SKM-1 treated with dmso at 0.1 percent for 144 hours (cell line): ENCODE data around the gene BTF3.
"Not testable (repeated sequence)": the region's sequence is repeated elsewhere in the genome, so short reads cannot be mapped to it uniquely, and the experiment has no call there.

Source experiments
- DNase-seq: peaks from one replicate; lab custom pipeline; 2025; ENCODE audit not compliant: unreplicated experiment; lab: John Stamatoyannopoulos, UW

BTF3 gene

DNA sequence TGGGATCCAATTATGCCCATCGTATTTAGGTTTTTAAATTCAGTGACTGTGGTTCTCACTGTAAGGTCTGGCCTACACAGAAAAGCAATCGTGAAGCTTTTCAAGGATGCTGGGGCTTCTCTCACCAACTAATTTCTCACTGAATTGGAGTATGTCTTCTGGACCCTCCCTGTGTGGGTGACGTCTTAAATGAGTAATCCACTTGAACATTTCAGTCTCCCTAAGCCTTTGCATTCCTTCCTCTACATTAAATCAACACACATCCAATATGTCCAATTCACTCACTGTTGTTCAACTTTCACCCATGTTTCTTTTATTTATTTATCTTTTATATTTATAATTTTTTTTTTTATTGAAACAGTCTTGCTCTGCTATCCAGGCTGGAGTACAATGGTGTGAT is 12.5 kb upstream of the BTF3 start:
- no peak for DNase-seq

DNA sequence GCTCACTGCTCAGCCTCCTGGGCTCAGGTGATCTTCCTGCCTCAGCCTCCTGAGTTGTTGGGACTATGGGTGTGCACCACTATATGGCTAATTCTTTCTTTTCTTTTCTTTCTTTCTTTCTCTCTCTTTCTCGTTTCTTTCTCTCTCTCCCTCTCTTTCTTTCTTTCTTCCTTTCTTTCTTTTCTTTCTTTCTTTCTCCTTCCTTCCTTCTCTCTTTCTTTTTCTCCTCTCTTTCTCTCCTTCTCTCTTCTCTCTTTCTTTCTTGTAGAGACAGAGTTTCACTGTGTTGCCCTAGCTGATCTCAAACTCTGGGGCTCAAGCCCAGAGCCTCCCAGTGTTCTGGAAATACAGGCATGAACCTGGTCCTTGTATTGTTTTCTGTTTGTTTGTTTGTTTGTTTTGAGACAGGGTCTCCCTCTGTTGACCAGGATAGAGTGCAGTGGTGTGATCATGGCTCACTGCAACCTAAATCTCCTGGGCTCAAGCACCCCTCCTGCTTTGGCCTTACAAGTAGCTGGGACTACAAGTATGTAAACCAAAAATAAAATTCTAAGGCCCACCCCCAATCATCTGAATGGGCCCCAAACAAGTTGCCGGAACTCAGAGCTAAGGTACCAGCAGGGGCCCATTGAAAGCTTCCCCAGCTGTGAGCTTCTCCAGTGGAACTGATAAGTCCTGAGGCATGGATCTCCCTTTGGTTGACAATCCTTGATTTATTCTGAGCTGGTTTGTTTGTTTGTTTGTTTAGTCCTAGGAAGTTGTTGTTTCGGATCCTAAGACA is 11.9 kb upstream of the BTF3 start:
- no peak for DNase-seq

DNA sequence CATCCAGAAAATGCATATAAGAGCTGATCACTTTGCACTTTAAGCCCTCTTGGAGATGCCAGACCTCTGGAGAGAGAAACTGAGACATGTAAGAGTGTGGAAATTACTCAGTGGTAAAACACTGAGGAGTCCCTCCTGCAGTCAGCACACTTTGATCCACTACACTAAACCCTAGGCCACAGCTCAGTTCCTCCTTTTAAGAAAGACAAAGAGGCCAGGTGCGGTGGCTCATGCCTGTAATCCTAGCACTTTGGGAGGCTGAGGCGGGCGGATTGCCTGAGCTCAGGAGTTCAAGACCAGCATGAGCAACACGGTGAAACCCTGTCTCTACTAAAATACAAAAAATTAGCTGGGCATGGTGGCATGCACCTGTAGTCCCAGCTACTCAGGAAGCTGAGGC is 11.0 kb upstream of the BTF3 start:
- DNase-seq: not testable (repeated sequence)

DNA sequence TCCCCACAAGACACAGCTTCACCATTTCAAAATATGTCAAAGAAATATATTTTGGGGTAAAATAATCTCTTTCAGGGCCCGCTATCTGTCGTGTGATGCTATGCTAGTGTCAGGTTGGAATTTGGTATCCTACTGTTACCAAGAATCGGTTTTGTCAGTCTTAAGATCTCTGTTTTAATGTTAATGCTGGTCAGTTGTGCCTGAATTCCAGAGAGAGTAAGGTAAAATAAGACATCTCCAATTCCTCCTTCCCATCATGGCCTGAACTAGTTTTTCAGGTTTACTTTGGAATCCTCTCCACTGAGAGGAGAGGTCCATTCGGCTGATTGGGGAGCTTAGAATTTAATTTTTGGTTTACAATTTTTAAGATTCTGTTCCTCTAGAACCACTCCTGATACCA is 10.4 kb upstream of the BTF3 start:
- DNase-seq: no peak

DNA sequence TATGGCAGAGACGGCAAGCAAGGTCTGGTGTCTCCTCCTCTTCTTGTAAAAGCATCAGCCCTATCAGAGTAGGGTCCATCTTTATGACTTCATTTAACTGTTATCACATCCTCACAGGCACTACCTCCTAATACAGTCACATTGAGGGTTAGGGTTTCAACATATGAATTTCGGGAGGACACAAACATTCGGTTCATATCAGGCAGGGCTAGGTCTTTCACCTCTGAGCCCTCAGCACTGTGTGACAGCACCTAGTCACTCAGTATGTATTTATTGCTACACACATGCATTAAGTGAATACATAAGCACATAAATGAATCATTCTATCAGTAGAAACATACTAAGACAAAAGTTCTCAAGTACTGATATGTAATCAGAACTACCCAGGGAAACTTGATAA is 9.4 kb upstream of the BTF3 start:
- no peak for DNase-seq

DNA sequence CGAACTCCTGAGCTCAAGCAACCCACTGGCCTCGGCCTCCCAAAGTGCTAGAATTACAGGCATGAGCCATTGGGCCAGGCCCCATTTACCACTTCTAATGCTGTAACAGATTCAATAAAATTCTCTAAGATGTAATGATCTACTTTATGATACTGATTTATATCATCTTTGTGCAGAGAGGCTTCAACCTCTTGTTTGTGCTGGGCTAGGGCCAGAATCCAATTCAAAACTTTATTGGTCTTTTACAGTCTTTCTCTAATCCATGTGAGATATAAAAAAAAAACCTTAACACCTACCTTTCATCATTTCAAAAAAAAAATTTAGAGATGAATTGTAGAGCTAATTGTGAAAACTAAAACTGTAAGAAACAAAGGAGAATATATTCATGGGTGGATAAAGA is 8.2 kb upstream of the BTF3 start:
- DNase-seq: no peak

DNA sequence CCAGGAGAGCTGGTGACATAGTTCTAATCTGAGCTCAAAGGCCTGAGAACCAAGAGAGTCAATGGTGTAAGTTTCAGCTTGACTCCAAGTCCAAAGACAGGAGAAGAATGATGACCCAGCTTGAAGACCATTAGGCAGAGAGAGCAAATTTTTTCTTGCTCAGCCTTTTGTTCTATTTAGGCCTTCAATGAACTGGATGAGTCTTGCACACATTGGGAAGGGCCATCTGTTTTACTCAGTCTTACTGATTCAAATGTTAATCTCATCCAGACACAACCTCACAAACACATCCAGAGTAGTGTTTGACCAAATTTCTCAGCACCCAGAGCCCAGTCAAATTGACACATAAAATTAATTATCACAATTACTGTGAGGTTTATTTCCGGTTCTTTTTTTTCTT is 7.1 kb upstream of the BTF3 start:
- DNase-seq: no peak

DNA sequence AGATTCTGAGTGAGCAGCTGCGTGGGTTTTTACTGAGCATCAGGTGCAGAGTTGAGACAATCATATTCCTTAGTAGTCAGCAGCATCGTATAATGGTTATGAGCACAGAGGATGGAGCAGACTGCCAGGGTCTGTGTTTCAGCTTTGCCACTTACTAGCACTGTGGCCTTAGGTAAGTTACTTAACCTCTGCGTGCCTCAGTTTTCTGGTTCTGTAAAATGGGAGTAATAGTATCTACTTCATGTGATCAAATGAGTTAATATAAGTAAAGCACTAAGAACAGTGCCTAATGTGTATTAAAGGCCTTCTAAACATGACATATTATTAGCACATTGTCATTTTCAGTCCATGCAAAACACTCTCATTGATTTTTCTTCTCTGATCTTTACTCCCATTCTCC is 4.8 kb upstream of the BTF3 start:
- DNase-seq: no peak

DNA sequence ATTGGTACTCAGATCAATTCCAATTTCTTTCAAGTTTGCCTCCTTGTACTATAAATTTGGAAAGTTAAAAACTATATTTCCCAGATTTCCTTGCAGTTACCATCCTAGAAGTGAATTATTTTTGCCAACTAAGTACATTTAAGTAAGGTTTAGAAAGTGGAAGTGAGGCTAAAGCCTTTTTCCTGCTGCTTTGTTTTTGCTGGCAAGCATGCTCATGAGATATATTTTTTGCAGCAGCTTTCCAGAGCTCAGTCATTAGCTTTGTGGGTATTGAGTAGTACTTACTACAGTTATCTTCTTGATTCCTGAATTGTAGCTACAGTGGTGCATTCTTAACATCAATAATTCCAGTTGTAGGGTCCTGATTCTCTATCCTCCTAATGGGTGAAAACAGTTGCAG is 3.5 kb upstream of the BTF3 start:
- no peak for DNase-seq

DNA sequence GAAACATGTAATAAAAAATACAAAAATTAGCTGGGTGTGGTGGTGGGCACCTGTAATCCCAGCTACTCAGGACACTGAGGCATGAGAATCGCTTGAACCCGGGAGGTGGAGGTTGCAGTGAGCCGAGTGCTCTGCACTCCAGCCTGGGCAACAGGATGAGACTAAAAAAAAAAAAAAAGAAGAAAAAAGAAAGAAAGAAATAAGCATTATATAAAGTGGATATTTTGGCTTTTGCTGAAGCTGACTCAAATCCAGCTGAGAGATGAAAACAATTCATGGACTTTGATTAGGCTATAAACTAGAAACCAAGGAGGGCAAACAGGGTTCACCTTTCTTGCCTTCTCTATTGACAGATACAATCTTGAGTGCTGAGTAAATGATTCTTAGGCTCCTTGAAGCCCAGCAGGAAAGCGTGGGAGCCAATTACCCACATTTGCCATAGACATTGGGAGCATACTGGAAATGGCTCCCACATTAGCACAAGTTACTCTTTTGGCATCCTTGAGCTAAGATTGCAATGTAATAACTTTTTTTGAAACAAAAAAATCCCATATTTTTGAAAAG is 2.4 kb upstream of the BTF3 start:
- no peak for DNase-seq

DNA sequence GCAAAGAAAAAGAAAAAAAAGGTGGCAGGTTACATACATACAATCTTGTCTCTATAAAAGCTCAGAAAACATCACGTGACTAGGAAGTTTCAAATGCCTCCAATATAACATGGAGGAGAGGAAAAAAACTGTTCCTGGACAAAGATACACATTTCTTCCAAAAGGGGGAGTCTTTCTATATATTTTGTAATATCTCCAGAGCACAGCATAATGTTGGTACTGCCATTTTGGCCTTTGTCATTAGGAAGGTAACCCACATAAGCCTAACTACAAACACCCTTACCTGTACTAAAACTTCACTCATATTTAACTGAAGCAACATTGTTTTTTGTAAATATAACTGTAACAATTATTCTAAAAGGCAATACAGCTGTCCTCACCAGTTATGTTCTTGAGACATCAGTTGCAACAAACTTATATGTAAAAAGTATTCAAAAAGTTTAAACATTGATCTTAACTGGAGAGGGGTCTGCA is 1.2 kb upstream of the BTF3 start:
- DNase-seq: peak; percentile 67

DNA sequence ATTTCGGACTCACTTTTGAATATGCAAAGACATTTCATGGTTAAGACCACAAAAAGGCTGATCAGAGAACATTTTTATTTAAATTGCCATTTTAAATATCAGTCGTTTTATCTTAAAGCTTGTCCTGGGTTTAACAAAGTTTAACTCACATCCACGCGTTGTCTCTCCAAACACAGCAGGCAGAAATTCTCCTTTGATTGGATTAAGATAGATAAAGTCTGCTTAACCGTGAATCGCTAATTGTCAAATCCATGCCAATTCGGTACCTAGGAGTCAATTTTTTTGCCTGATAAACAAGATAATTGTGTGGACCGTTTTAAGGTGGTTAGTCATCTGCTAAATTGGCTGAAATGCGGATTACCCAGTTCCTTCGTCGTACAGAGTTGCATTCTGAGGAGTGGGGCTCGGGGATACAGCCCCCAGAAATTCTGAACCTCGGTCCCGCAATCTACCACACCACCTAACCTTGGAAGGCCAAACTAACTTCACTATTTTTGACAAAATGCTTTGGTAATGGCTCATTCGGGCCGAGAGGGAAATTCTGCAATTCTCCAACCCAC is 665 bp upstream of the BTF3 start:
- no peak for DNase-seq

DNA sequence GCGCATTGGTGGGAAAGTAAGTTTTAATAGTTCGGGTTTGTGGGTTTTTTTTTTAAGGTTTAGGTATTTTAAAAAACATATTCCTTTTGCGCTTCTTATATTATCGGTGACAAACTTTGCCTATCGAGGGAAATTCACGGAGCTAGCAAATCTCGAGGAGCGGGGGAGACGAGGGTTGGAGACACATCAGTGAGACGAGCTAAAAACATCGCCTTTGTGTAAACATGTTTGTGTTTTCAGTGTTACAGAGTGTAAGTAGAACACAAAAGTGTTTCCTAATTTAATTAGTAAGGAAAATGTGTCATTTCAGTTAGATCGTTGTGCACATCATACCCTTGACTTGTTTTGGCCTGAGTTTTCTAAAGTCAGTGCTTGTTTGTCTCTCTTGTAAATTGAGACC is 945 bp downstream of the BTF3 start:
- DNase-seq: no peak

DNA sequence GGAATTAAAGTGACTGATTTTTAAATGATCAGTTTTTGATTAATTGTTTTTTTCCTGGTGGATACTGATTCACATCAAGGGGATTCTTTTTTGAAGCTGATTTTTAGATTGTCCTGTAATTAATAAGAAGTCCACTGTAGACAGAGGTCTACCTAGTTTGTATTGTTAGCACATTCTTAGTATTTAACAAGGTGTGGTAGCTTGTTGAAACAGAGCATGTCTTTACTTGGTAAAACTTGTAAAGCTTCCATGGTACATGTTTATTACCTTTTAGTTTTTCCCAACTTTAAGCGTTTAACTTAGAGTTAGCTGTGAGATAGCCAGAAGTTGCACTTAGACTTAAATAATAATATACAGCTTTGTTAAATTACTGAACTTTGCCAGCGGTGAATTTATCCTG is 1.5 kb downstream of the BTF3 start:
- DNase-seq: no peak

DNA sequence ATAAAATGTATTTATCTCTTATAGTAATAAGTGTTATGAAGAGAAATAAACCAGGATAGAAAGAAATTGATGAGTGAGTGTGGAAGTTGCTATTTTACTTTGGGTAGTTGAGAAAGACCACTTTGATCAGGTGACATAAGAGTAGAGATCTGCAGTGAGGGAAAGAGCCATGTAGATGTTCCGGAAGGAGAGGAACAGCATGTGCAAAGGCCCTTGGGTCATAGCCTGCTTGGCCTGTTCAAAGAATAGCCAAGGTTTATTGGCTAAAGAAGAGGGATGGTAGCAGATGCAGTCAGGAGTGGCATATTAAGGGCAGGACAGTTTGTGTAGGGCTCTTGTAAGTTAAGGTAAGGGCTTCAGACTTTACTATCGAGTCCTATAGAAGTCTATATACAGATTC is 3.2 kb downstream of the BTF3 start:
- DNase-seq: no peak

DNA sequence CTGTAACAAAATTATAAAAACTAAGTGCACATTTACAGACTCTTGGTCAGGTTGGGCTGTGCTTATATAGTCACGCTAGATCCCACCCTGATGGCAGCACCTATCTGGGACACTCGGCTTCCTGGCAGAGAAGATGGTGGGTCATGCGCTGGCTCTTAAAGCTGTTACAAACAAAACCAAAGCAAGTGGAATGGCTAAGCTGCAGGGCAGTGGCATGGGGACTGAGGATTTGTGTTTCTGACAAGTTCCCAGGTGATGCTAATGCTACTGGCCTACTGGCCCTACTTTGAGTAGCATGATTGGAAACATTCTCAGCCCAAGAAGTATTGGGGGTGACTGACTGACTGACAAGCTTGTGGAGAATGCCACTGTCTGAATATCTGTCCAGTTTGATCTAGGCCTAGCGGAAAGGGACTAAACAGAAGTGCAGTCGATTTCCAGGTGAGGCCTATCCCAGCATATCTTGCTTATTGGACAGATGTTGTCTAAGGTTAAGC is 8.3 kb downstream of the BTF3 start:
- DNase-seq: no peak

DNA sequence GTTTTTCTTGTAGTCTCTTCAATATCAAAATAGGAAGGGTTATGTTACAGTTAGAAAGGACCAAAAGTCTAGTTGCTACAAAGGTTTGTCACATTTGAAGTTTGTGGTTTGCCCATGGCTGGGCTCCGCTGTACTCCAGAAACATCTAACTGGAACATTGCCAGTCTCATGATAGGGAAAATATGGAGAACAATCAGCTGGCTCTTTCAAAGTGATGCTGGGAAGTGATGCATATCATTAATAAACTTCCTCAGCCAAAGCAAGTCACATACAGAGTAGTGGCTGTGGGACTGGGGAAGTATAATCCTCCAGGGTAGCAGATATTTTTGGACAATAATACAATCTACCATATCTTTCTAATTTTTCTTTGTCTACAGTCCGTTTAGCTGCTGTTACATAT is 8.8 kb downstream of the BTF3 start:
- no peak for DNase-seq

DNA sequence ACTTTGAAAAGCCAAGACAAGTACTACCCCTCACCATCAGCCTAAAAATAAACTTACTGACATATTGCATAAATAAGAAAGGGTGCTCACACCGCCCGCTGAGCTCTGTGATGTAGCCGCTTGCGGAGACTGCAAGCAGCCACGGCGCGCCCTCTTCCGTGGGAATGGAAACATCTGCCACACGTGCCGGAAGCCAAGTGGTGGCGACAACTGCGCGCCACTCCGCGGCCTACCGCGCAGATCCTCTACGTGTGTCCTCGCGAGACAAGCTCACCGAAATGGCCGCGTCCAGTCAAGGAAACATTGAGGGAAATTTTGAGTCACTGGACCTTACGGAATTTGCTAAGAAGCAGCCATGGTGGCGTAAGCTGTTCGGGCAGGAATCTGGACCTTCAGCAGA is 10.3 kb downstream of the BTF3 start:
- DNase-seq: not testable (repeated sequence)

DNA sequence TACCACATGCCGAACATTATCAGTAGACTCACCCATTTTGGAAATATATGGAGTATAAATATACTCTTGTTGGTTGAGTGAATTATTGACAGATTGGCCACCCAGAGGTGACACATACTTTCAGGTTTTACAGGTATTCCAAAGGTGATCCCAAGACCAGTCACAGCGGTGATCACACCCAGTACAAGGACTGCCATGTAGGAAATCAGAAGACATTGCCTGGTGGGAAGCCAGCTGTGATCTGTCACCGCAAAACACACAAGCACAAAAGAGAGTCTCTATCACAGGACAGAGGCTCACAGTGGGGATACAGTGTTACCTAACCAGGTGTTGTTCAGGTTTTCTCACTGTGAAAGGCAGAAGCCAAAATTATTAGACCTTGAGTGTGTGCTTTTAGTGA is 15.8 kb downstream of the BTF3 start:
- no peak for DNase-seq

DNA sequence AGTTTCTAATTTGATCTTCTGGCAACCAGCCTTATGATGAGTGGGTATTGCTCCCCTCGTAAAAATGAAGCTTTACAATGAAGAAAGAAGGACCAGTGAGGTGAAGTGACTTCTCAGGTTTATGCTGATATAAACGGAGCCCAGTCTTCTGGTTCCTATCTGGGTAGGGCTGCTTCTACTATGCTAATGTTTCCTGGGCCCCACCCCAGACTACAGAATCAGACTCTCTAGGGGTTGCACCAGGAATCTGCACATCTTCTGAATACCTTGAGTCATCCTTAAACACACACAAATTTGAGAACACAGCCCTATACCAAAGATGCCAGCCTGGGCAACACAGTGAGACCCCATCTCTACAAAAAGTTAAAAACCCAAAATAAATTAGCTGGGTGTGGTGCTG is 16.2 kb downstream of the BTF3 start:
- DNase-seq: no peak

DNA sequence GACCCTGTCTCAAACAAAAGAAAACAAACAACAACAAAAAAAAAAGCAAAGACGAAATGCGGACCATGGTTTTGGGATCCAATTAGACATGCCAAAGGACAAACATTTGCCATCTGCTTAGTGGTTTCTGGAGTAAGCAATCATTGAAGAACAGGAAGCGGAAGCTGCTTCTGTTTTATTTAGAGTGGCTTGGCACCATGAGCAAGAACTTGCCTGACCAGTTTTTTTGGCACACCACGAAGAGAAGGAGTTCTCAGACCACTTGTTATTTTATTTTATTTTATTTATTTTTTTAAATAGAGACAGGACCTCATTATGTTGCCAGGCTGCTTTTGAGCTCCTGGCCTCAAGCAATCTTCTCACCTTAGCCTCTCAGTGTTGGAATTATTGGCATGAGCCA is 17.0 kb downstream of the BTF3 start:
- DNase-seq: no peak

DNA sequence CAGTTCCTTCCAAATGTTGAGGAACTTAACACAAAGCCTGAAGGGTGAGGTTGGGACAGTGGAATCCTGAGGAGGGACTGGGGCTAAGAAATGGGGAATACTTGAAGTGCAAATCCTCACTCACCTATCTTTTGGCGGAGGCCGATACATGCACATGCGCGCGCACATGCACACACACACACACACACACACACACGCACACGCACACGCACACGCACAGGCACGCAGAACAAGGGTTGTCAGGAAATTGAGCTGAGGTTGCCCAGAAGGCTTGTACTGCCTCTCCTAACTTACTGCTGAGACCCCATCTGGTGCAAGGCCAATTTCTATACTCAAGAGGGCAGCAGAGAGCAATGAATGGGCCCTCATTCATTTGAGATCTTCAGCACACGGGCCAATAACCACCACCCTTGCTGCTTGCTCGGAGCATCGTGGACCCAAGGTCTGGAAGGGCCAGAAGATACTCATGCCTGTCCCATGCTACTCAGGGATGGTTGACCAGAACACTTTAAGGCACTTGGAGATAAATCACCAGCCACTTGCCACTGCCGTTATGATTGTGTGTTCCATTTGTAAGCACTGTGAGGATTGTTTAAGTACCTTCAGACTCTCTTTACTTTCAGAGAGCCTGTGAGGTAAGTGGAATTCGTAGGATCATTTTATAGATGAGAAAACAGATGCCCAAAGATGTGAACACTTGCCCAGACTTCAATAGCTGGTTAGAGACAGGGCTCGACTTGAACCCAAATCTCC is 21.5 kb downstream of the BTF3 start:
- DNase-seq: peak; percentile 84
